ENCODE data around the gene CD79A.

The CD79A gene

DNA sequence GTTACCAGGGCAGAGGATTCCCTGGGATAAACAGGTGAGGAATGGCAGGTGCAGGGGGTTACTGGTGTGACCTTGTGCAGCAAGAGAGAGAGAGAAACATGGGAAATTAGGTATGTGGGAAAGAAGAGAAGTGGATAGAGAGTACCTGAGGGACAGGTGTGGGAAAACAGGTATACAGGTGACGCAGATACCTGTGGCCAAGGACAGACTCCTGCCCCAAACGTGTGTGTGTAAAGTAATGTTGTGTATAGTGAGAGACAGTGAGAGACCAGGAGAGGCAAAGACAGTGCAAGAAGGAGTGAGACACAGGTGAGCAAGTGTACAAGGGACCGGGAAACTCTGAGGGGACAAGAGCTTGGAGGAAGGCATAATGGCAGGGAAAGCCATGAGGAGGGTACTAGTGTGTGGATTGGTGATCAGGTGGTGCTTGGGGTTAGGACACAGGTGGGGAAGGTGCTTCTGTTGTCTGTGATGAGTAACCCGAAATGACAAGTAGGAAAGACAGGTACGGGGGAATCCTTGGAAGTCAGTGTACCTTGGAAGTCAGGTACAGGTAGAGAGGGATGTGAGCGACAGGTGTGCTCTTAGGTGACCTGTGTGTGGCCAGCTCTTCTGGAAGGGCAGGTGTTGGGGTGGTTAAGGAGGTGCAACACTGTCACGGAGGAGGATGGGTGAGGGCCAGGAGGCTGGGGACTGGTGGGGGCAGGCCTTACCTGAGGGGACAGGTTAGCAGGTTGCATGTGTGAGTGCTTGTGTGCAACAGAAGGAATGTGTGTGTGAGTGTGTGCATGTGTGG lies 48.3 kb downstream of the CD79A start:
- DNase-seq (ENCODE audit: low read depth in 1 of 2, low spot score in 1 of 2) = no peak
- H3K27ac ChIP-seq (replicated peaks) = no peak overlapping the region
- TF ChIP-seq, protein P1, sequence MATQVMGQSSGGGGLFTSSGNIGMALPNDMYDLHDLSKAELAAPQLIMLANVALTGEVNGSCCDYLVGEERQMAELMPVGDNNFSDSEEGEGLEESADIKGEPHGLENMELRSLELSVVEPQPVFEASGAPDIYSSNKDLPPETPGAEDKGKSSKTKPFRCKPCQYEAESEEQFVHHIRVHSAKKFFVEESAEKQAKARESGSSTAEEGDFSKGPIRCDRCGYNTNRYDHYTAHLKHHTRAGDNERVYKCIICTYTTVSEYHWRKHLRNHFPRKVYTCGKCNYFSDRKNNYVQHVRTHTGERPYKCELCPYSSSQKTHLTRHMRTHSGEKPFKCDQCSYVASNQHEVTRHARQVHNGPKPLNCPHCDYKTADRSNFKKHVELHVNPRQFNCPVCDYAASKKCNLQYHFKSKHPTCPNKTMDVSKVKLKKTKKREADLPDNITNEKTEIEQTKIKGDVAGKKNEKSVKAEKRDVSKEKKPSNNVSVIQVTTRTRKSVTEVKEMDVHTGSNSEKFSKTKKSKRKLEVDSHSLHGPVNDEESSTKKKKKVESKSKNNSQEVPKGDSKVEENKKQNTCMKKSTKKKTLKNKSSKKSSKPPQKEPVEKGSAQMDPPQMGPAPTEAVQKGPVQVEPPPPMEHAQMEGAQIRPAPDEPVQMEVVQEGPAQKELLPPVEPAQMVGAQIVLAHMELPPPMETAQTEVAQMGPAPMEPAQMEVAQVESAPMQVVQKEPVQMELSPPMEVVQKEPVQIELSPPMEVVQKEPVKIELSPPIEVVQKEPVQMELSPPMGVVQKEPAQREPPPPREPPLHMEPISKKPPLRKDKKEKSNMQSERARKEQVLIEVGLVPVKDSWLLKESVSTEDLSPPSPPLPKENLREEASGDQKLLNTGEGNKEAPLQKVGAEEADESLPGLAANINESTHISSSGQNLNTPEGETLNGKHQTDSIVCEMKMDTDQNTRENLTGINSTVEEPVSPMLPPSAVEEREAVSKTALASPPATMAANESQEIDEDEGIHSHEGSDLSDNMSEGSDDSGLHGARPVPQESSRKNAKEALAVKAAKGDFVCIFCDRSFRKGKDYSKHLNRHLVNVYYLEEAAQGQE (IDR thresholded peaks at IDR 0.05; ENCODE audit: insufficient replicate concordance, low read depth) = no peak
- TF ChIP-seq SPI1 (IDR thresholded peaks at IDR 0.05; ENCODE audit: borderline replicate concordance, low read depth) (no peak), GABPA (IDR thresholded peaks at IDR 0.05; ENCODE audit: low read depth) (no peak), POLR2AphosphoS5 (IDR thresholded peaks at IDR 0.05; ENCODE audit: low read depth) (no peak)
- TF ChIP-seq, protein P2, sequence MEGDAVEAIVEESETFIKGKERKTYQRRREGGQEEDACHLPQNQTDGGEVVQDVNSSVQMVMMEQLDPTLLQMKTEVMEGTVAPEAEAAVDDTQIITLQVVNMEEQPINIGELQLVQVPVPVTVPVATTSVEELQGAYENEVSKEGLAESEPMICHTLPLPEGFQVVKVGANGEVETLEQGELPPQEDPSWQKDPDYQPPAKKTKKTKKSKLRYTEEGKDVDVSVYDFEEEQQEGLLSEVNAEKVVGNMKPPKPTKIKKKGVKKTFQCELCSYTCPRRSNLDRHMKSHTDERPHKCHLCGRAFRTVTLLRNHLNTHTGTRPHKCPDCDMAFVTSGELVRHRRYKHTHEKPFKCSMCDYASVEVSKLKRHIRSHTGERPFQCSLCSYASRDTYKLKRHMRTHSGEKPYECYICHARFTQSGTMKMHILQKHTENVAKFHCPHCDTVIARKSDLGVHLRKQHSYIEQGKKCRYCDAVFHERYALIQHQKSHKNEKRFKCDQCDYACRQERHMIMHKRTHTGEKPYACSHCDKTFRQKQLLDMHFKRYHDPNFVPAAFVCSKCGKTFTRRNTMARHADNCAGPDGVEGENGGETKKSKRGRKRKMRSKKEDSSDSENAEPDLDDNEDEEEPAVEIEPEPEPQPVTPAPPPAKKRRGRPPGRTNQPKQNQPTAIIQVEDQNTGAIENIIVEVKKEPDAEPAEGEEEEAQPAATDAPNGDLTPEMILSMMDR (IDR thresholded peaks at IDR 0.05; ENCODE audit: insufficient read depth, low read length) = no peak
- peaks cover 46% of the 10 kb centered on the region for H3K27me3 ChIP-seq (ENCODE audit: insufficient read depth, poor library complexity, severe bottlenecking)
- no peak overlapping the region for H3K4me3 ChIP-seq (replicated peaks; ENCODE audit: insufficient read depth, low read length)

DNA sequence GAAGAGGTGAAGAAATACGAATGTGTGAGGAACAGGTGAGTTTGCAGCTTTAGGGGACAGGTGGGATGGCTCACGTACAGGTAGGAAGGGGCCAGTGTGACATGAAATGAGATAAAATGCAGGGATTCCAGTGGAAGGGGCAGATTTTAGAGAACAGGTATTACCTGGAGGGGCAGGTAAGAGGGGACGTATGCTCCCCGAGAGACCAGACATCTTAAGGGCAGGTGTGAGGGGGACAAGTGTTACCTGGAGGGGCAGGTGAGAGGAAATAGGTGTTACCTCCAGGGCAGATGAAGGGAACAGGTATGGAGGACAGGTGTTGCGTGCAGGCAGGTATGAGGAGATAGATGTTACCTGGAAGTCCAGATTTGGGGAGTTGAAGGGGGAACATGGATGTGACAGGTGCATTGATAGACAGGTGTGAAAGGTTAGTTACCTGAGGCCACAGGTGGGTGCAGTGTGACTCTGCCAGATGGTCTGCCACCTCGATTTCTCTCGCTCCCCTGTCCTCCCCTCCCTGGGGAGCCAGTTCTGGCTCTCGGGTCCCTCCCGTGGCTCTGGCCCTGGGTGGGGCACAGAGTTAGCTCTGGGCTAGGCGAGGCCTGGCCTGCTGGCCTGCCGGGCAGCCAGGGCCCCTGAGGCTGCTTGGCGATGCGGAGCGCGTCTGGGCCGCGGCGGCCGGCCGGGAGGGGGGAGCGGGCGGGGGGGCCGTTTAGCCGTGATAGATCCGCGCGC lies 49.1 kb downstream of the CD79A start:
- Histone ChIP-seq H3K4me3 (replicated peaks; ENCODE audit: insufficient read depth, low read length) (no peak overlapping the region), H3K27me3 (ENCODE audit: insufficient read depth, poor library complexity, severe bottlenecking) (peaks cover 43% of the 10 kb centered on the region), H3K27ac (replicated peaks) (no peak overlapping the region)
- no peak for TF ChIP-seq SPI1 (IDR thresholded peaks at IDR 0.05; ENCODE audit: borderline replicate concordance, low read depth)
- TF ChIP-seq, protein P2 (IDR thresholded peaks at IDR 0.05; ENCODE audit: insufficient read depth, low read length) = no peak
- no peak for TF ChIP-seq GABPA (IDR thresholded peaks at IDR 0.05; ENCODE audit: low read depth)
- TF ChIP-seq POLR2AphosphoS5 (IDR thresholded peaks at IDR 0.05; ENCODE audit: low read depth) = no peak
- TF ChIP-seq, protein P1 (IDR thresholded peaks at IDR 0.05; ENCODE audit: insufficient replicate concordance, low read depth) = no peak
- no peak for DNase-seq (ENCODE audit: low read depth in 1 of 2, low spot score in 1 of 2)

DNA sequence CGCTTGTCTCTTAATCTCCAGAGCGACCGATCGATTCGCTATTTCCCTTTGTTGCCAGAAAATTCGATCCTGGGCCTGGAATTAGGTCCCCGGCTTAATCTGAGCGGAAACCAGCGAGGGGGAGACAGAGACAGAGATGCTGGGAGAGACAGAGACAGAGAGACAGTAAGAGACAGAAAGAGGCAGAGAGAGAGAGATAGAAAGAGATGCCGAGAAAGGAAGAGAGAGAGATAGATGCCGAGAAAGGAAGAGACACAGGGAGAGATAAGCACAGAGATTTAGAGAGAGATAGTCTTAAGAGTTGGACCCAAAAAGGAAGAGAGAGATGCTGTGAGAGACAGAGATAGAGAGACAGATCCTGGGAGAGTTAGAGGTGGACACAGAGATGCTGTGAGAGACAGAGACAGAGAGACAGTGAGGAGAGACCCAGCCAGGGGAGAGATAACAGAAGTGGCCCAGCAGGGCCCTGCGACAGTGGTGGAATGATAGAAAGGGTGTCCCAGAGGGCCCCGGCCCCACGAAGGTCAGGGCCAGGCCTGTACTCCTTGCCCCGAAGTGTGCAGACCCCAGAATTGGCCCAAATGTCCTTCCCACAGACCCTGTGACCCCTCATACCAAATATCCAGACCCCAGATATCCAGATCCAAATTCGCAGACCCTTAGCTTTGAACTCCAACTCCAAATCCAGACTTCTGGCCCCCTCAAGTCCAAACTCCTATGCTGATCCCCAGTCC lies 49.9 kb downstream of the CD79A start:
- Histone ChIP-seq H3K27ac (replicated peaks) (no peak overlapping the region), H3K4me3 (replicated peaks; ENCODE audit: insufficient read depth, low read length) (no peak overlapping the region), H3K27me3 (ENCODE audit: insufficient read depth, poor library complexity, severe bottlenecking) (peaks cover 37% of the 10 kb centered on the region)
- no peak for DNase-seq (ENCODE audit: low read depth in 1 of 2, low spot score in 1 of 2)
- no peak for TF ChIP-seq POLR2AphosphoS5 (IDR thresholded peaks at IDR 0.05; ENCODE audit: low read depth)
- TF ChIP-seq GABPA (IDR thresholded peaks at IDR 0.05; ENCODE audit: low read depth) = no peak
- TF ChIP-seq, protein P2 (IDR thresholded peaks at IDR 0.05; ENCODE audit: insufficient read depth, low read length) = no peak
- TF ChIP-seq SPI1 (IDR thresholded peaks at IDR 0.05; ENCODE audit: borderline replicate concordance, low read depth) = no peak
- TF ChIP-seq, protein P1 (IDR thresholded peaks at IDR 0.05; ENCODE audit: insufficient replicate concordance, low read depth) = no peak

All from HL-60 (cell line).